Skeletal muscle satellite cell (primary cell): ENCODE data around the gene PLSCR1. TPM values are rescaled to one million over a fixed set of nuclear protein-coding genes. Genes with fewer than 3 reads are reported as not detected.

Source experiments
- H3K27me3 ChIP-seq: 2 replicates; pipeline ENCODE4 v1.7.0; 2013; ENCODE audit warnings: low read length; ENCODE audit not compliant: control insufficient read depth, insufficient read depth
- H3K36me3 ChIP-seq: 2 replicates; pipeline ENCODE4 v1.7.0; 2013; ENCODE audit warnings: mild to moderate bottlenecking, control low read depth, low read length; ENCODE audit not compliant: insufficient read depth
- H3K4me1 ChIP-seq: 2 replicates; pipeline ENCODE4 v1.7.0; 2013; ENCODE audit warnings: low read length; ENCODE audit not compliant: control insufficient read depth, insufficient read depth
- H3K4me2 ChIP-seq: 2 replicates; pipeline ENCODE4 v1.7.0; 2013; ENCODE audit warnings: mild to moderate bottlenecking, low read length
- H3K4me3 ChIP-seq: 2 replicates; pipeline ENCODE4 v1.7.0; 2013; ENCODE audit warnings: low read length
- H3K9ac ChIP-seq: 2 replicates; pipeline ENCODE4 v1.7.0; 2013; ENCODE audit warnings: mild to moderate bottlenecking, low read depth, low read length, moderate library complexity
- H3K9me3 ChIP-seq: replicated peaks from 2 replicates; pipeline ENCODE4 v1.7.0; 2013; ENCODE audit warnings: mild to moderate bottlenecking, control low read depth, low read length
- small RNA-seq: library from RNA; depleted of rRNA; stranded (forward); fragments of <200 nt; gene quantifications from one replicate; pipeline ENCODE3, GENCODE V24; 2012

PLSCR1 gene

DNA sequence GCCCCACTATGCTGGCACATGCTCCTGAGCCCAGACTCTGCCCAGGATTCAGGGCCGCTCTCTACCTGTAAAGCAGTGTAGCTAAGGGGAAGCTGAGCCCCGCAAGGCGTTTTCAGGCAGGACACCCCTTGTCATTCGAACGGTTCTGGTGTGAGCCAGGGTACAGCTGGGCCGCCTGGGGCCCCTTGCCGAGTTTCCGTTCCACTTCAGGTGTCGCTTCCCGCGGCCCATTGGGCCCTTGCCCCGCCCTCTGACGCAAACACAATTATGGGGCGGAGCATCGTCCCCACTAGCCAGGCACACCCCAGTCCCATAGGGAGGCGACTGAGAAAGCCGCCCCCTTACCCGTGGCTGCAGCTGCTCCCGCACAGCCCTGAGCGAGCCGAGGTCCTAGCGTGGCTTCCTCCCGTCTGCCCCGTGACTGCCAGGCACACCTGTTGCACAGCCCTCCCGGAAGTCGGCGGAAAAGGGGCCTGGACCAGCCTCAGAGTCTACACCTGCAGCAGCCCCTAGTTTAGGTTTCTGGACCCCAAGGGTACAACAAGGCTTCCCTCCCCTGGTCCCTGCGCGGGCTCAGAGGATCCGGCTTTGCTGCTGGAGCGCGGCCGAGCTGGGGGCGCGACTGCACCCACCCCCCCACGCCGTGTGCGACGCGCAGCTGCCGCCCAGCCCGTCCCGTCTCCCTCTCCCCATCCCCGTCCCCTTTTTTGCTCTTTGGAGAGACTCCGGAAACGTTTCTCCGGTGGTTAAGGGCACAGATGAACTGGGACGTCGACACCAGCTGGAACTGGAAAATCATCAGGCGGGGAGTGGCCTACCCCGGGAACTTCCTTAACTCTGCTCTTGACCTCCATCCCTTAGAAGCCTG, 75.0 kb downstream of the PLSCR1 start, which contains the start of gene PLSCR2:
Gene PLSCR2, minus strand, starts transcription at position 412 of the 868 bp plus-strand sequence. CDS start 9,657 bp downstream, outside the sequence.
- Histone ChIP-seq H3K27me3 (no peaks in the 10 kb centered on the region), H3K9me3 (no peaks in the 10 kb centered on the region), H3K4me2 (peak within 1 kb of the TSS; percentile 76), H3K4me1 (peaks cover 75% of the 10 kb centered on the region), H3K36me3 (no peaks in the 10 kb centered on the region), H3K4me3 (peak within 1 kb of the TSS; percentile 47), H3K9ac (peak within 1 kb of the TSS; percentile 52)

DNA sequence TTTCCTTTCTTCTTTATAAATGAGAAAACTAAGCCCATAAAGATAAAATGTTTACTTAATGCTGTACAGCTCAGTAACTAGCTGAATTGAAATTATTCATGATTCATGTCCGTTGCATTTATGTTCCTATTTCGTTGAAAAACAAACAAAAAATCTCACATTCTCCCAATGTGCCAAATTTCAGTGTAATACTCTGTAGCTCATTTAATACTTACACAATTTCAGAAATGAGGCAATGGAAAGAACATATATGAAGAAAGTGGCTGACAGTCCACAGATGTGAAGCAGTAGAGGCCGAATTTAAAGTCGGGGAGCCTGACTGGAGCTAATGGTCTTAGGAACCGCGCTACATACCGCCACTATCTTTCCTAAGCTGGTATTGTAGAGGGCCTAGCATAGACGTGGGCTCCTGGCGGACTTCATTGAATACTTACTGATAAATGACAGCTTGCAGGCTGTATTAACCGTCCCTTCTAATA, 75.7 kb downstream of the PLSCR1 start:
- no peaks in the 10 kb centered on the region for H3K9me3 ChIP-seq
- H3K36me3 ChIP-seq, result no peaks in the 10 kb centered on the region
- H3K27me3 ChIP-seq, result no peaks in the 10 kb centered on the region
- peak overlapping the region; percentile 76 for H3K4me2 ChIP-seq
- peak overlapping the region; percentile 47 for H3K4me3 ChIP-seq
- peak overlapping the region; percentile 52 for H3K9ac ChIP-seq
- peaks cover 75% of the 10 kb centered on the region for H3K4me1 ChIP-seq

DNA sequence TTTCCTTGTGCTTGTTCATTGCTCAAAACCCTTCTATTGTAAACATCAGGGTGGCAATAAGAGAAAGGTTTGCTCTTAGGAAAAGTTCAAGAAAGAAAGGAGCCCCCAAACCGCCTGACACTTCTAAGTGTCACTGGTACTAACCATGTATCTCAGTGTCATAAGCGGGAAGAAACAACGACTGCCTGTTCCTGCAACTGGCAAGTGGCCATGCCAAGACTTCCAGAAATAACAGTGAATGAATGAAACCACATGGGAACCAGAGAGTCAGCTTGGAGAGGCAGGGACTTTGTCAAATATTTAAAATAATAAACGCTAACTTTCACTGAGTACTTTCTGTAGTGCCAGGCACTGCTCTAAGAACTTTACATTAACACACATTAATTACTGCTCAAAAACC, 76.2 kb downstream of the PLSCR1 start:
- peaks cover 72% of the 10 kb centered on the region for H3K4me1 ChIP-seq
- no peak overlapping the region for H3K4me3 ChIP-seq
- H3K4me2 ChIP-seq, result no peak overlapping the region
- no peaks in the 10 kb centered on the region for H3K9me3 ChIP-seq
- H3K9ac ChIP-seq, result peak overlapping the region; percentile 52
- no peaks in the 10 kb centered on the region for H3K36me3 ChIP-seq
- no peaks in the 10 kb centered on the region for H3K27me3 ChIP-seq

DNA sequence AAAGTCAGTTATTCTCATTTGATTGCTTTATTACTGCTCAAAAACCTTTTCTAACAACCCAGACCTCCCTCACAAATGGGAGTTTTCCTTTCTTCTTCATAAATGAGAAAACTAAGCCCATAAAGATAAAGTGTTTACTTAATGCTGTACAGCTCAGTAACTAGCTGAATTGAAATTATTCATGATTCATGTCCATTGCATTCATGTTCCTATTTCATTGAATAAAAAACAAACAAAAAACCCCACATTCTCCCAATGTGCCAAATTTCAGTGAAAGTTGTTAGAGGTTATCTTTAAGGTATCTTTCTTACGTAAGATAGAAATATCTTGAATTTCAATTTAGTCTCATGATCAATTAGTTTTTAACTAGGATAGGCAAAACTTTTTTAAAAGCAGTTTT, 77.8 kb downstream of the PLSCR1 start:
- Histone ChIP-seq H3K4me2 (peak overlapping the region; percentile 35), H3K4me1 (peaks cover 62% of the 10 kb centered on the region), H3K36me3 (no peaks in the 10 kb centered on the region), H3K9ac (peak overlapping the region; percentile 49), H3K27me3 (no peaks in the 10 kb centered on the region), H3K4me3 (no peak overlapping the region), H3K9me3 (no peaks in the 10 kb centered on the region)

DNA sequence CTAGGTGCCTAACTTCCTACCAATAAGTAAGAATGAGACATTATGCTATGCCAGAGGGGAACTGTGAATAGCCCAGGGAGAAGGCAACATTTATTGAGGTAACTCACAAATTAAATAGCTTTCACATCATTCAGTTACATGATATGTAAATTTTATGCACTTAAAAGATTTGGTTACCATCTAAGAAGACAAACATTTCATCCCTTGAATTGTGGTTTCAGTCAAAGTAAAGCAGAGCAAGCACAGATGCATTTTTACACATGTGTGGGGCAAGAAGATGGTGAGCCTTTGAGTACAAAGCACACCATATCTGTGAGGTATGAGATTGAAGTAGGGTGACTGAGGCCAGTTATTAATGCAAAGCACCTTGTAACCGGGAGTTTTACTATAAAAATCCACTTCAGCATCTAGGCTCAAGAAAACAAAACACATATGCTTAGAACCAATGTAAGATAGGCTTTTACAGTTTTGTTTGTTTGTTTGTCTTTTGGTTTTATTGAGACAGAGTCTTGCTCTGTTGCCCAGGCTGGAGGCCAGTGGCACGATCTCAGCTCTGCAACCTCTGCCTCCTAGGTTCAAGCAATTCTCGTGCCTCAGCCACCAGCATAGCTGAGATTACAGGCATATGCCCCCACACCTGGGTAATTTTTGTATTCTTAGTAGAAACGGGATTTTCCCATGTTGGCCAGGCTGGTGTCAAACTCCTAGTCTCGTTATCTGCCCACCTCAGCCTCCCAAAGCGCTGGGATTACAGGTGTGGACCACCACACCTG, 78.5 kb downstream of the PLSCR1 start:
- Histone ChIP-seq H3K4me3 (no peak overlapping the region), H3K36me3 (no peaks in the 10 kb centered on the region), H3K9ac (peak overlapping the region; percentile 49), H3K4me1 (peaks cover 62% of the 10 kb centered on the region), H3K27me3 (no peaks in the 10 kb centered on the region), H3K4me2 (peak overlapping the region; percentile 35), H3K9me3 (no peaks in the 10 kb centered on the region)

Small RNAs within 50 kb of the gene (small RNA-seq; reads per million reads assigned to genes)
- not detected for gene RNU6-428P
